DMS153 treated with DMSO at 0.1 percent for 48 hours (cell line): Measurements from ENCODE around the gene ZNF30.
"Not testable (repeated sequence)": the region's sequence is repeated elsewhere in the genome, so short reads cannot be mapped to it uniquely, and the experiment has no call there.

Experiments
- DNase-seq: peaks from one replicate; lab custom pipeline; 2025; ENCODE audit not compliant: unreplicated experiment; lab: John Stamatoyannopoulos, UW

Gene ZNF30

DNA sequence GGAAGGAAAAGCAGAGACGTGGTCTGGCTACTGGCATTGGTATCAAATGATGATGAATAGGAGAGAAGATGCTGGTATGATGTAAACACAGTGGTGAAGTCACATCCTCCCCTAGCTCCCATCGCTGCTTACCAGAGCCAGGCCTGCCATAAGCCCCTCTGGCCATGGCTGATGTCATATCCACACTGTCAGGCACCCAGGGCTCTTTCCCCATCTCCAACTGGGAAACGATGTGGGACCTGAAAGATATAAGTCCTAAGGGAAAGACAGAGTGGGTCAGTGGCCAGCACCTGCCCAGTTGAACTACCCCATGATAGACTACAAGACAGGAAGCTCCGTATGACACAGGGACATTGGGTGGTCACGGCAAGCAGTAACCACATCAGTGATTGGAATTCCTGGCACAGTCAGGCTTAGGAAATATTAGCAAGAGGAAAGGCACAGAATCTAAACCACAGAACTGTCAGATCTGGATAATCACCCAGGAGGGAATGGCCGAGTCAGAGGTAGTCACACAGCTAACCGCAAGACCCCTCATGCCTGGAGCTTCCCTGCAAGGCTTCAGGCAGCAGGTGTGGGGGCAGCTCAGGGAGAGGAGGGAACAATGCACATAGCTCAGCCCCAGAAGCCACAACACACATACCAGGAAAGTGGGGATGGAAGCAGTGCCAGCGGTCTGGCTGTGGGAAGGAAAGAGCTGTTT lies 33.6 kb downstream of the ZNF30 start:
- no peak for DNase-seq

DNA sequence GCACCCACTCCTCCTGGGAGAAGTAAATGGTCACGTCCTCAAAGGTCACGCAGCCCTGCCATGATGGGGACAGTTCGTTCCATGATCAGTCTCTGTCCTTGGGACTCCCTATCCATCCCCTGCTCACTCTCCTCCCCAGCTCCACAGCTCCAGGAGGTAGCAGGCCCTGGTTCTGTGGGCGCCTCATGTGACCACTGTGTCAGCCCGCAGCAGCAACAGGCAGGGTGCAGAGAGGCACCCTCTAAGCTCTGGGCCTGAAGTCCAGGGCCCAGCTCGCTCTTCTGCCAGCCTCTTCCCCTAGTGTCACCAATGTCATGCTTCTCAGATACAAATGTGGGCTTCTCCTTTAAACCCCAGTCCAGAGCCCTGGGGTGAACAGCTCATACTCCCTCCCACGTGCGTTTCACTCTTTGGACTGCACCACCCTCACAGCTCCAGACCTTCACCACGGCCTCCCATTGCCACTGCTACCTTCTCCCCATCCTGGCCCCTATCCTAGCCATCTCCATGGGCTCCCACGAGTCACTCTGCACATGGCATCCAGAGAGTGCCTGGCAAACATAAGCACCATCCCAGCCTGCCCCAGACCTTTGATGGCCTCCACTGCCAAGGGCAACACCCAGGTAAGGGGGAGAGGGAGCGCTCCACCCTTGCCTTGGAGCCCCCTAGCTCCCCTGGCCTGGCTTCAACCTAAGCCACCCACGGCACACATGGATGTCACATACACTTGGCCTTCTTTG lies 34.4 kb downstream of the ZNF30 start:
- DNase-seq: no peak

DNA sequence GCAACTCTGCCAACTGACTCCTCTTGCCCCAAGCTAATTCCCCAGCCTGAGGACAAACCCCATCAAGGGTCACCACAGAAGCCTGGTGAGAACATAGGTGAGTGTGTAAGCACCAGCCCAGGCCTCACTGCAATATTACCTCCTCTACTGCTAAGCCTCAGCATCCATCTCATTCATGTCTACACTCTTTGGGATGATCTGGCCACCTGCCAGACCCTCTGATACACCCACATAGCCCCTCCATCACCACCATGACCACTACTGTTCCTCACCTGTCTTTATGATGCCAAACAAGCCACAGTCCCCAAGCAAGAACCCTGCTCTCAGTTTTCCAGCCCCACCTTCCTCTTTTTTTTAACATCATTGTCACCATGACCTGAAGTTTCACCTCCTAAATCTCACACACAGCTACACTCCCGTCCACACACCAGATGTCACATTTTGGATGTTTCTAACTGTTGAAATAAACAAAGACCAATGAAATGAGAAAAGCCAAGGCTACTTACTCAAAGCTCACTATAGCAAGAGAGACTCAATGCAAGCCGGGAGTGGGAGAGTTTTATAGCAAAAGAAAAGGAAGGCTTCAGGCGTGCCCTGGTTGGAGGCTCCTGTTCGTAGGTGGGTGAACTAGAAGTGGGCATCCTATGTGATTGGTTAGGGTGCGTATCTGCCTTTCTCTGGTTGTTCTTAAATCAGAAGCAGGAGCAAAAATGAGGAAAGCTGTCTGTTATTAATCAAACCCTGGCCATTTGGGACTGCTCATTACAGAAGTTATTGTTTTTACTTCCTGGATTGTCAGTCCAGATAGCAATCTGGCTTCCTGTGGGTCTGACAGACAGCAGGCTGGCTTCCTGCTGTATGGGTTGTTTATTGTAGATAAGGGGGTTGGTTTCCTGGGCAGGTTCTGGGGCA lies 35.3 kb downstream of the ZNF30 start:
- DNase-seq: no peak

DNA sequence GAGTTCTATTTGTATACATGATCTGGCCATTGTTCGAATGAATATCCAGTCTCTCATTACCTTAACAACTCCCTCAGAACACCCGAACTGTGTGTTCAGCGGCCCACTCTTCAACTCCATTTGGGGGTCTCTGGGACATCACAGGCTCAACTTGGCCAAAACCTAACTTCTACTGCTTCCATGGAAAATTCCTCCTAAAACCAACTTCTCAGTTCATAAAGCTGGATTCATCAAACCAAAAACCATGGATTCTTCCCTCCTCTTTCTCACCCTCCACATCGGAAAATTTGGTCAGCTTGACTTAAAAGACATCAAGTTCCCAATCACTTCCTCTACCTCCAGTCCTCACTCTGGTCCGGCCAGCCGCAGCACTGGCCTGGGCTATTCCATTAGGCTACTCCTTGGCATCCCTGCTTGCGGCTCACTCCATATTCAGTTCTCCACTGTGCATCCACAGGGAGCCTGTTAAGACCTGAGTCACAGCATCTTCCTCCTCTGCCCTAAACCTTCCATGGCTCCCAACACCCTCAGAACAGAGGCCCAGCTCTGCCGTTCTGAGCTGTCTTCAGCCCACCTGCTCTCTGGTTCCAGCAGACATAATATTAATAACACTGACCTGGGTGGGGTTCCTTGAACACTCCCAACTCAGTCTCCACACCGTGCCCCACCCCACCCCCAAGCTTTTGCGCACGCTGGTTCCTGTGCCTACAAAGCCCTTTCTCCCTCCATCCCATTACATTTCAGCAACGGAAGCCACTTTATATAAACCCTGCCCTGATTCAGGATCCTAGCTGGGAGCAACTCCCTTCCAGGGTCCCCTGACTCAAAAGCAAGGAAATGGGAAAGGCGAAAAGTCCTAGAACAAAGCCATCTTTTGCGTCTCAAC lies 36.2 kb downstream of the ZNF30 start:
- no peak for DNase-seq

DNA sequence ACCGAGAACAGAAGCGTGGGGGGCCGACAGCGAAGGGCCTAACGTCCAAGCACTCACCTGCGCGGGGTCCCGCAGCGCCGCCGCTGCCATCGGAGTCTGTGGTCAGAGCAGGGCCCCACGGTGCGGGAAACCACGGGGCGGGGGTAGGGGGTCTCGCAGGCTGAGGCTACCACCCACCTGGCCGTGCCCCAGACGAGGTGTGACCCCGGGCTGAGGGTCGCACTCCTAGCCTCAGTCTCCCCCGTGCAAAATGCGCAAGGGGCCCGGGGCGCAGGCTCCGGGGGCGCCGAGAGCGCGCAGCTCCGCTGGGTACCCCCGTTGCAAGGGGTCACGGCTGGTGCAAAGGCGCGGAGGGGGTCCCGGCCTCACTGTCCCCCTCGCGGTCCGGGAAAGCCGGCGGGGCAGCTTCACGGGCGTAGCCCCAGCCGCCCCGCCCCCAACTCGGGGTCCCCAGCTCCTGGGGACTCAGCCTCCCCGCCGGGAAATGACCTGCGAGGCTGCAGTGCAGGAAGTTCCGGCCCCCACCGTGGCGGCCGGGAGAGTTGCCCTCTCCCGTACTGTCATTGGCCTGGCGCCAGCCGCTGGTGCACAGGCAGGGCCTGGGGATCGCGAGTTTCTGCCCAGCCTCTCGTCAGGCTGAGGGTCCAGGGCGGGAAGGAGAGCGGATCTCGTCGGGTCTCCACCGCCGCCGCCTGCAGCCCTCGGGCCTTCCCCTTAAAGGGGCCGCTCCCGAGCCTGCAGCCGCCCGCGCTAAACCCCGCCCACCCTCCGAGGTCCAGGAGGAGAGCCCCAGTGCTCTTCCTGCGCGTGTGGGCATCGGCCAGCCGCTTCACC lies 37.1 kb downstream of the ZNF30 start, which contains the start of gene ZNF792:
Gene ZNF792, minus strand, starts transcription at position 657 of the 834 bp plus-strand sequence. Its CDS starts 567 bp downstream, at position 90.
- DNase-seq: peak; percentile 25

DNA sequence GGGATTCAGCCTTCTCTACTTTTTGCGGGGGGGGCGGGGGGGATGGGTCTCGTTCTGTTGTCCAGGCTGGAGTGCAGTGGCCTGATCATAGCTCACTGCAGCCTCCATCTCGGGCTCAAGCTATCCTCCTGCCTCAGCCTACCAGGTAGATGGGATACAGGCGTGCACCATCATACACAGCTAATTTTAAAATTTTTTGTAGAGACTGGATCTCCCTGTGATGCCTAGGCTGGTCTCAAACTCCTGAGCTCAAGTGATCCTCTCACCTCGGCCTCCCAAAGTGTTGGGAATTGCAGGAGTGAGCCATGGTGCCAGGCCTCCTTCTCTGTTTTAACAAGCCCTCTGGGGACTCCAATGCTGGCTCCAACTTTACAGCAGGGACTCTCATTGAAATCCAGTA lies 37.9 kb downstream of the ZNF30 start:
- DNase-seq: no peak

DNA sequence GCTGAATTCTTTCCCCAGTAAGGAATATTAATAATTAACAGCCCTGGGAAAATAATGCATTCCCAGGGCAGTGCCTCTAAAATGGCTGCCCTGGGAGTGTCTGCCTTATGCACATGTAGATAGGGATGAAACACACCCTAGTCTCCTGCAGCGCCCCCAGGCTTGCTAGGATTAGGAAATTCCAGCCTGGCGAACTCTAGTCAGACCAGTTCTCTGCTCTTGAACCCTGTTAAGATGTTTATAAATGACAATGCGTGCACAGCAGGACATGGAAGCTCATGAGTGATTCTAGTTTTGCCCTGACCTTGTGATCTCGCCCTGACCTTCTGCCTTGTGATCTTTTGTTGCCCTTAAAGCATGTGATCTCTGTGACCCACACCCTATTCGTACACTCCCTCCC lies 38.8 kb downstream of the ZNF30 start:
- DNase-seq: not testable (repeated sequence)

DNA sequence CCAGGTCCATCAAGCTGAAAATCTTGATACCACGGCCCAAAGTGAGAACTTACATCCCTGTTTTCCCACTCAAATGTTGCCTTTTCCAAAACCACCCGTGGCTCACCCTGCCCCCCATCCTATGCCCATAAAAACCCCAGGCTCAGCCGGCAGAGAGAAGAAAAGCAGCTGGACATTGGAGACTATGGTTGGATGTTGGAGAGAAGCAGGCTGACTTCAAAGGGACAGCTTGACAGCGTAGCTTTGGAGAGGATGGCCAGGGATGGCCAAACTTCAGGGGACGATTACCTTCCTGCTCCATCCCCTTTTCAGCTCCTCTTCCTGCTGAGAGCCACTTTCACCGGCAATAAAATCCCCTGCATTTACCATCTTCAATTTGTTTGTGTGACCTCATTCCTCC lies 40.8 kb downstream of the ZNF30 start:
- no peak for DNase-seq

DNA sequence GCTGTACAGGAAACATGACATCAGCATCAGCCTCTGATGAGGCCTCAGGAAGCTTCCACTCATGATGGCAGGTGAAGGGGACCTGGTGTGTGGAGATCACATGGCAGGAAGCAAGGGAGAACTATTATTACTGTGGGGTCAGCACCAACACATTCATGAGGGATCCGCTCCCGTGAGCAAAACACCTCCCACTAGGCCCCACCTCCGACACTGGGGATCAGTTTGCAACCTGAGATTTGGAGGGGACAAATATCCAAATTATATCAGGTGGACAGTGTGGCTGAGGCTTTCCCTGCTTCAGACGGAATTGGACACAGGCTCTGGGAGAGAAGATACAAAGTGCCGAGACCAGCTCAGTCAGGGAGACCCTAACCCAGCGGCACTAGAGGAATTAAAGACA lies 43.0 kb downstream of the ZNF30 start:
- no peak for DNase-seq

DNA sequence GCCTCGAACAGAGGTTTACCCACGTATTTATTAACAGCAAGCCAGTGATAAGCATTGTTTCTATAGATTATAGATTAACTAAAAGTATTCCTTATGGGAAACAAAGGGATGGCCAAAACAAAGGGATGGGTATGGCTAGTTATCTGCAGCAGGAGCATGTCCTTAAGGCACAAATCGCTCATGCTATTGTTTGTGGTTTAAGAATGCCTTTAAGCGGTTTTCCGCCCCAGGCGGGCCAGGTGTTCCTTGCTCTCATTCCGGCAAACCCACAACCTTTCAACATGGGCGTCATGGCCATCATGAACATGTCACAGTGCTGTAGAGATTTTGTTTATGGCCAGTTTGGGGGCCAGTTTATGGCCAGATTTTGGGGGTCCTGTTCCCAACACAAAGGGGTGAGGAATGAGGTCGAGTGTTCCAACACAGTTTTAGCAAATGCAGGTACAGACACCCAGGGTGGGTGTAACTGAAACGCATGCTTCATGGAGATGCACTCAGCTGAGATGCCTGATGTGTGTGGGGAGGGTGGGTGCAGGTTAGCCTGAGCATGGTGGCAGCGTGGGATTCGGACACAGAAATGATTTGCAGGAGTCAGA lies 43.6 kb downstream of the ZNF30 start:
- DNase-seq: not testable (repeated sequence)

DNA sequence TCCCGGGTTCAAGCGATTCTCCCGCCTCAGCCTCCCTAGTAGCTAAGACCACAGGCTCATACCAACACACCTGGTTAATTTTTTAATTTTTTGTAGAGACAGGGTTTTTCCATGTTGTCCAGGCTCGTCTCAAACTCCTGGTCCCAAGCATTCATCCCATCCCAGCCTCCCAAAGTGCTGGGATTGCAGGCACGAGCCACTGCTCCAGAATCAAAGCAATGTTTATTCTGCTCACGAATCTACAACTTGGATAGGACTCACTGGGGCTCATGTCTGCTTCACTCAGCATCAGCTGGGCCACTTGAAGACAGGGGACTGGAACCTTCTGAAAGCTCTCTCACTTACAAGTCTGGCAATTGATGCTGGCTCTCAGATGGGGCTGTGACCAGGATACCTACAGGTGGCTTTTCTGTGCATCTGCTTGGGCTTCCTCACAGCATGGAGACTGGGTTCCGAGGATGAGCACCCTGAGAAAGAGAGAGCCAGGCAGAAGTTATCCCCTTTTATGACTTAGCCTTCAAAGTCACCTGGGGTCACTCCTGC lies 45.5 kb downstream of the ZNF30 start:
- DNase-seq: no peak

DNA sequence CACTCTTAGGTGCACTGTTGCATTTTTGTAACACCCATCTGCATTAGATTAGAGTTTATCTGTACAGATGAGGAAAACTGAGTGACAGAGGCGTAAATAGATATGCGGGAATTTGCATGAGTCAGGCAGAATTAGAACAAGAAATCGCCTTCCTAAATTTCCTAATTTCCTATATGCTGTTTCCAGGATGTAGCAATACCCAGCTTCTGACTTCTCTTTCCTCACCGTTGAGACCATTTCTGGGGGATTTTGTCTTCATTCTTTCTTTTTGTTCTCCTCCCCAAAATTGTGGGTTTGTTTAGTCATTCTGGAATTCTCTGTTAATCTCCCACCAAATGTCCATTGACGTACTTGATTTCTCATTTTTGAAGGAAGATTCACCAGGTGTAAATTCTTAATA lies 47.9 kb downstream of the ZNF30 start:
- DNase-seq: no peak

DNA sequence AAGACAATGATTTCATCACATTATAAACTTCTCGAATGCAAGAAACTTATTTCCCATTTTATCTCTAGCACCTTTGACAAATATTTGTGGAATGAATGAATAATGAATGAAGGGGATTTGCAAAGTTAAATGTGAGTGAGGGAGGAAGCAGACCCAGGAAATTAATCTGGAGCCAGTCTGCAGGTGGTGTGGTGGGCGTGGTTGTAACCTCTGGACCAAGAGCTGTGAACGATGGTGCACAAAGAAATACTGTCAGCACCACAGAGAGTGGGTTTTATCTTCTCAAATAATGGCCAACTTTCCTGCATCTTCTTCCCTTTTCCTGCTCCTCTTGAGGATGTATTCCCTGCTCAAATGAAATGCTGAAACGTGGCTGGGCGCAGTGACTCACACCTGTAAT lies 48.4 kb downstream of the ZNF30 start:
- DNase-seq: no peak

DNA sequence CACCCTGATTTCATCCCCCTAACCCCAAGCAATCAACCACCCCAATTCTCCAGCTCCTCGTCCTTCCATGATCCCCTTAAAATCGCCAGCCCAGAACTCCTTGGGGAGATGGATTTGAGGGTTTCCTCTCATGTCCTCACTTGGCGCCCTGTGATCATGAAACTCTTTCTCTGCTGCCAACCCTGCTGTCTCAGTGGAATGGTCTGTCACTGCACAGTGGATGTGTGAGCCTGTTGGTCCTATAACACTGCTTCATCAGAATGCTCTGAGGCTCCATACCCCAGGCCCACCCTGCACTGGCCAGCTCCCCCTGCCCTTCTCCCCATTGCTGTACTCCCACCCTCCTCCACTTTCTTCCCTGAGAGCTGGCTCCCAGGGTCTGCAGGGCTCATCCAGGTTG lies 49.9 kb downstream of the ZNF30 start:
- DNase-seq: no peak

DNA sequence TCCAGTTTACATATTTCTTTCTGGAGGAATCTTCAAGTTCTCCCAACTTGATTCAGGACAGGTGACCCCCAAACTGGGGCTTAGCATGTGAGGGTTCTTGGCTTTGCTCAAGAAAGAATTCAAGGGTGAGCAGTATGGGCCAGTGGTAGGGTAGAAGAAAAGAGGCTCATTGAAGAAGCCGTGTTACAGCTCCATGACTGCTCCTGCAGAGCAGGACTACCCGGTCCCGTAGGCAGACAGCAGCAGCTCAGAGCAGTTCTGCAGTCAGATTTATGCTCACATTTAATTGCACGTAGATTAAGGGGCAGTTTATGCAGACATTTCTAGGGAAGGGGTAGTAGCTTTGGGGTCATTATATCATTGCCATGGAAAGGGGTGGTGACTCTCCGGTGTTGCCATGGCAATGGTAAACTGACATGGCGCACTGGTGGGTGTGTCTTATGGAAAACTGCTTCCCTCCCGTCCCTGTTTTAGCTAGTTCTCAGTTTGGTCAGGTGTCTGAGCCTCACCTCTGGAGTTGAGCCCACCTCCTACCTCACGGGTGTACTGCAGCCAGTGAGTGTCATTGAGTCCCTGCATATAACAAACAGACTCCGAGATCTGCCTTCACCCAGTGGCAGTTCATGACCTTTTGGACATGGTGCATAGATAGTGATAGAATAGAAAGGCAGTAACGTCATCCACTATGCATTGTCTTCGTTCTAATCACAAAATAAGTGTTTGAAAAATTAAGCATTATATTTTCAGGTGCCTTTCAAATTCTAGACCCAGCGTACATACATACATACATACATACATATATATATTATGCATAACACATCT lies 53.3 kb downstream of the ZNF30 start:
- DNase-seq: no peak

DNA sequence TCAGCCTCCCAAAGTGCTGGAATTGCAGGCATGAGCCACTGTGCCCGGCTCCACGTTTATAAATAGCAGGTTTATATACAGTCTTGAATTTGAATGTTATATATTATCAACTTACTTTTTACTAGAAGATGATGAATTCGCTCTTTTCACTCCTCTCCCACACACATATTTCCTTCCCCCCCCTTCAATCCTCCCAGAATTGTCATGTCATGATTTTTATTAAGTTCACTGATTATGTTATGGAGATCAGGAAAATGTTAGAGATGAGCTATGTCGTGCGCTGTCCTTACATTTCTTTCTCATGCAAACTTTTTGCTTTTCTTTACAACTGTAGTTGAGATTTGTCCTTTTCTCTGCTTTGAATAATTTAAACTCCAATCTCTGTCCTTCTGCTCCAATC lies 55.6 kb downstream of the ZNF30 start:
- DNase-seq: no peak

DNA sequence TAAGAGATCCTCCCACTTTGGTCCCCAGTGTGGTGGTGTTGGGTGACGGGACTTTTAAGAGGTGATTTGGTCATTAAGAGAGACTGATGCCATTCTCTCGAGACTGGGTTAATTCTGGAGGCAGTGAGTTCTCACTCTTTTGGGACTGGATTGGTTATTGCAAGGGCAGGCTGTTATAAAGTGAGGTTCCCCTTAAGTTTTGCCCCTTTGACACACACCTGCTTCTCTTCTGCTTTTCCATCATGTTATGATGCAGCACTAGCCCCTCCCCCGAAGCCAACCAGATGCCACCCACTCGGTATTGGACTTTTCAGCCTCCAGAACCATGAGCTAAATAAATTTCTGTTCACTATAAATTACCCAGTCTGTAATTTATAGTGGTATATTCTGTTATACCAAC lies 57.1 kb downstream of the ZNF30 start:
- no peak for DNase-seq

DNA sequence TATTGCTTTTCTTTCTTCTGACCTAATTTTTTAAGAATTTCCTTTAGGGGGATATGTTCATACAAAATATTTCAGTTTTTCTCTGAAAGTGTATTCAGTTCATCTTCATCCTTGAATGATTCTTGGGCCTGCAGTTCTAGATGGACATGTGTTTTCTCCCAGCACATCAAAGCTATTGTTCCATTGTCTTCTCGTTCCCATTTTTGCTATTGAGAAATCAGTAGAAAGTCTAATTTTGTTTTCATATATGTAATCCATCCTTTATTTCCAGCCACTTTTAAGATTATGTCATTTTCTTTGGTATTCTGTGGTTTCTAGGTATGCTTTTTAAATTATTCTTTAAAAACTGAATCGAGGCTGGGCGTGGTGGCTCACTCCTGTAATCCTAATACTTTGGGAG lies 57.6 kb downstream of the ZNF30 start:
- DNase-seq: no peak
